ENCODE data around the gene COG2.

COG2 gene

DNA sequence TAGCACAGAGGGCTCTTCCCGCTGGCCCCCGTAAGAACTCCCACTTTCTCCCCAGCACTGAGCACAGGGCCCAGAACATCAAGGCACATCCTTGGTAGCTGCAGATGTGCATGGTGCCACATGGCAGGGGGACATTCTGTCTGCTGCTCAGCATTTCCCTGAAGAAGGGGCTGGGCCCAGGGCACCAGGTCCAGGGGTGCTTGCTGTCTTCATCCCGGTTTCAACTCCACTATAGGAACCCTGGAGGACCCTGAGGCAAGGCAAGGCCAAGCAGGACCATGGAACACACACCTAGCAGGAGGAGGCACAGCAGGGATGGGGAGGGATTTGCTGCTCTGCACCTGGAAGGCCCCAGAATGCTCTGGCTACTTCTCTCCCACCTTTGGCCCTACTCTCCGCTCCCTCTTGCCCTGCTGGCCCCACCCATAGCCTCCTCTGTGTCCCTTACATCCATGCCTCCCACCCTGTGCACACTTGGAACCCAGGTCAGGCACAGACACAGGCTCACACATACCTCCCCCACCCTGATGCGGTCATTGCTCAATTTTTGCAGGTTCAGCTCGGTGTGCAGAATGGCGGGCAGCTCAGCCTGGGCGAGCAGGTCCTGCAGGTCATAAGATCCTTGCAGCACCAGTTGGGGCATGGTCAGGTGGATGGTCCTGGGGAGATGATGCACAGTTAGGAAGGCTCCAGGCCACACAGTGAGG is 61.6 kb downstream of the COG2 start:
- no CpG with 5 or more reads among the region's 8 CpGs for WGBS, 2 donors (ENCODE audit: extremely low coverage in 2 of 2, insufficient read length in 2 of 2, insufficient replicate concordance in 1 of 2)
- DNase-seq (ENCODE audit: low spot score): no peak
- no peak overlapping the region for H2BK15ac ChIP-seq (ENCODE audit: low read length)
- H3K27ac ChIP-seq (replicated peaks; ENCODE audit: low read length): no peak overlapping the region
- H3K27me3 ChIP-seq (ENCODE audit: control insufficient read depth in 3 of 3, insufficient read depth in 3 of 3, low read depth in 1 of 3, low read length in 3 of 3): peaks cover 0 to 27% (median 0%) of the 10 kb centered on the region in 3 experiments
- H2BK5ac ChIP-seq (ENCODE audit: low read length): no peak overlapping the region
- H2AK5ac ChIP-seq (ENCODE audit: low read depth, low read length): peak overlapping the region; percentile 73
- H2BK120ac ChIP-seq (ENCODE audit: low read depth, low read length): no peak overlapping the region
- peaks cover 8 to 10% of the 10 kb centered on the region in 2 donors for H3K4me1 ChIP-seq (ENCODE audit: control insufficient read depth in 2 of 2, insufficient read depth in 1 of 2, low read depth in 1 of 2, low read length in 2 of 2)
- H3K4ac ChIP-seq (ENCODE audit: low read length): no peak overlapping the region
- no peak overlapping the region for H2BK12ac ChIP-seq (ENCODE audit: low read length)
- H3K79me1 ChIP-seq (ENCODE audit: low read depth, low read length): no peaks in the 10 kb centered on the region
- no peaks in the 10 kb centered on the region for H3K36me3 ChIP-seq (replicated peaks in 1 of 2; ENCODE audit: control insufficient read depth in 2 of 2, insufficient read depth in 2 of 2, low read length in 2 of 2)
- H4K8ac ChIP-seq (ENCODE audit: low read depth, low read length): no peak overlapping the region
- H3K4me3 ChIP-seq (ENCODE audit: low read length in 2 of 2): peak overlapping the region in 1 of 2 donors; percentile 42
- no peak overlapping the region for H4K91ac ChIP-seq (ENCODE audit: low read depth, low read length, poor library complexity)
- H3K18ac ChIP-seq (ENCODE audit: low read length): peak overlapping the region; percentile 21
- no peaks in the 10 kb centered on the region for H3K9me3 ChIP-seq (replicated peaks in 1 of 2; ENCODE audit: control insufficient read depth in 2 of 2, insufficient read depth in 1 of 2, low read depth in 1 of 2, low read length in 2 of 2)
- no peak overlapping the region for H2AFZ ChIP-seq (ENCODE audit: low read length)
- H3K9ac ChIP-seq (ENCODE audit: low read depth, low read length, poor library complexity): no peak overlapping the region
- H3K14ac ChIP-seq (ENCODE audit: low read length): peak overlapping the region; percentile 49
- no peak overlapping the region for H3K23ac ChIP-seq (ENCODE audit: low read depth, low read length, poor library complexity)
- H3K4me2 ChIP-seq (ENCODE audit: insufficient read depth, low read length, poor library complexity, severe bottlenecking): no peak overlapping the region

DNA sequence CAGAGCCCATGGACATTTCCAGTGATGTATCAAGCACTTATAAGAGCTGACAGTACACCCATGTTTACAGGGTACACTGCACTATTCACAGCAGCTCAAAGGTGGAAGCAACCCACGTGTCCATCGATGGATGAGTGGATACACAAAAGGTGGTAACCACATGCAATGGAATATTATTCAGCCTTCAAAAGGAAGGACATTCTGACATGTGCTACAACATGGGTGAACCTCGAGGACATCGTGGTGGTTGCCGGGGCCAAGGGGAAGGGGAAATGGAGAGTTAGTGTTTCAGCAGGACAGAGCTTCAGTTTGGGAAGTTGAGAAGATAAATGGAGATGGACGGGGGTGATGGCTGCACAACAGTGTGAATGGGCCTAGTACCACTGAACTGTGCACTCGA is 62.5 kb downstream of the COG2 start:
- WGBS, 2 donors (ENCODE audit: extremely low coverage in 2 of 2, insufficient read length in 2 of 2, insufficient replicate concordance in 1 of 2): no CpG with 5 or more reads among the region's 7 CpGs
- Histone ChIP-seq H3K4ac (ENCODE audit: low read length) (no peak overlapping the region), H3K27ac (replicated peaks; ENCODE audit: low read length) (no peak overlapping the region), H3K36me3 (replicated peaks in 1 of 2; ENCODE audit: control insufficient read depth in 2 of 2, insufficient read depth in 2 of 2, low read length in 2 of 2) (no peaks in the 10 kb centered on the region), H2AFZ (ENCODE audit: low read length) (no peak overlapping the region), H3K4me2 (ENCODE audit: insufficient read depth, low read length, poor library complexity, severe bottlenecking) (no peak overlapping the region), H3K9ac (ENCODE audit: low read depth, low read length, poor library complexity) (no peak overlapping the region), H3K4me1 (ENCODE audit: control insufficient read depth in 2 of 2, insufficient read depth in 1 of 2, low read depth in 1 of 2, low read length in 2 of 2) (peaks cover 8 to 10% of the 10 kb centered on the region in 2 donors), H4K91ac (ENCODE audit: low read depth, low read length, poor library complexity) (no peak overlapping the region), H3K18ac (ENCODE audit: low read length) (no peak overlapping the region), H3K14ac (ENCODE audit: low read length) (no peak overlapping the region), H3K9me3 (replicated peaks in 1 of 2; ENCODE audit: control insufficient read depth in 2 of 2, insufficient read depth in 1 of 2, low read depth in 1 of 2, low read length in 2 of 2) (no peaks in the 10 kb centered on the region), H3K79me1 (ENCODE audit: low read depth, low read length) (no peaks in the 10 kb centered on the region), H2BK120ac (ENCODE audit: low read depth, low read length) (no peak overlapping the region), H2AK5ac (ENCODE audit: low read depth, low read length) (no peak overlapping the region), H4K8ac (ENCODE audit: low read depth, low read length) (no peak overlapping the region), H3K4me3 (ENCODE audit: low read length in 2 of 2) (no peak overlapping the region), H2BK5ac (ENCODE audit: low read length) (no peak overlapping the region), H2BK15ac (ENCODE audit: low read length) (no peak overlapping the region), H3K27me3 (ENCODE audit: control insufficient read depth in 3 of 3, insufficient read depth in 3 of 3, low read depth in 1 of 3, low read length in 3 of 3) (peaks cover 0 to 29% (median 0%) of the 10 kb centered on the region in 3 experiments), H2BK12ac (ENCODE audit: low read length) (no peak overlapping the region), H3K23ac (ENCODE audit: low read depth, low read length, poor library complexity) (no peak overlapping the region)
- no peak for DNase-seq (ENCODE audit: low spot score)

DNA sequence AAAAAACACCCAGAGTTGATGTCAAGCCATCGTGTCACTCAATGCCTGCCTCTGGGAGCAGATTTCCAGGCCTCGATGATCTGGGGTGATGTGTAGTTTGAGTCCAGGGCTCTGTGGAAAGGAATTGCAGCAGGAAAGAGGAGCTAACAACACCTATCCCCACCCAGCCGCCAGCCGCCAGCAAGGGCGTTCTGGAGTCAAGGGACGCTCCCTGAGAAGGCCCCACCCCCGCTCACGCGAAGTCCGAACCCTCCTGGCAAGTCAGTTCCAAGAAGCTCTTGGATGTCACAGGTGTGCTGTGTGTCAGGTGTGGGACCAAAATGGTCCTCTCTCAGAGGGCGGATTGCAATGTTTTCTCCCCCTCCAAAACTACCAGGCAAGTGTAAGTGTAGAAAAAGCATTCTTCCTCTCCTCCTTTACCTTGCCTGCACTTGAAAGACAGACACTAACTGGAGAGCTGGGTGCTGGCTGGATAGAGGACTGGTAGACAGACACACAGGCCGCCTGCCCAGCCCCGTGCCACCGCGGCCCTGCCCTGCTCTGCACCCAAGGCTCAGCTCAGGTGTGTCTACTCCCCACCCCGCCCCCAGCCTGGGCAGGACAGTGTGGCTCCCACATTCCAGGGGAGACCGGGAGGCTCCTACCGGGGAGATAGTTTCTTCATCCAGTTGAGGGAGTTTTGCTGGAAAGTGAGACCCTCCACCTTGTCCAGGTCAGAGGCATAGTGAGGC is 63.2 kb downstream of the COG2 start:
- no peak overlapping the region for H3K9ac ChIP-seq (ENCODE audit: low read depth, low read length, poor library complexity)
- no CpG with 5 or more reads among the region's 18 CpGs for WGBS, 2 donors (ENCODE audit: extremely low coverage in 2 of 2, insufficient read length in 2 of 2, insufficient replicate concordance in 1 of 2)
- H2BK15ac ChIP-seq (ENCODE audit: low read length): no peak overlapping the region
- H3K27me3 ChIP-seq (ENCODE audit: control insufficient read depth in 3 of 3, insufficient read depth in 3 of 3, low read depth in 1 of 3, low read length in 3 of 3): peaks cover 0 to 34% (median 0%) of the 10 kb centered on the region in 3 experiments
- H3K14ac ChIP-seq (ENCODE audit: low read length): no peak overlapping the region
- peaks cover 8 to 10% of the 10 kb centered on the region in 2 donors for H3K4me1 ChIP-seq (ENCODE audit: control insufficient read depth in 2 of 2, insufficient read depth in 1 of 2, low read depth in 1 of 2, low read length in 2 of 2)
- H3K9me3 ChIP-seq (replicated peaks in 1 of 2; ENCODE audit: control insufficient read depth in 2 of 2, insufficient read depth in 1 of 2, low read depth in 1 of 2, low read length in 2 of 2): no peaks in the 10 kb centered on the region
- no peak overlapping the region for H4K8ac ChIP-seq (ENCODE audit: low read depth, low read length)
- no peak overlapping the region for H3K4me3 ChIP-seq (ENCODE audit: low read length in 2 of 2)
- H3K18ac ChIP-seq (ENCODE audit: low read length): peak overlapping the region; percentile 51
- H3K4ac ChIP-seq (ENCODE audit: low read length): no peak overlapping the region
- no peak for DNase-seq (ENCODE audit: low spot score)
- H4K91ac ChIP-seq (ENCODE audit: low read depth, low read length, poor library complexity): no peak overlapping the region
- no peak overlapping the region for H3K4me2 ChIP-seq (ENCODE audit: insufficient read depth, low read length, poor library complexity, severe bottlenecking)
- H3K36me3 ChIP-seq (replicated peaks in 1 of 2; ENCODE audit: control insufficient read depth in 2 of 2, insufficient read depth in 2 of 2, low read length in 2 of 2): no peaks in the 10 kb centered on the region
- no peak overlapping the region for H2AFZ ChIP-seq (ENCODE audit: low read length)
- H2BK120ac ChIP-seq (ENCODE audit: low read depth, low read length): no peak overlapping the region
- H3K27ac ChIP-seq (replicated peaks; ENCODE audit: low read length): no peak overlapping the region
- H2AK5ac ChIP-seq (ENCODE audit: low read depth, low read length): peak overlapping the region; percentile 22
- H3K79me1 ChIP-seq (ENCODE audit: low read depth, low read length): no peaks in the 10 kb centered on the region
- H2BK12ac ChIP-seq (ENCODE audit: low read length): no peak overlapping the region
- no peak overlapping the region for H3K23ac ChIP-seq (ENCODE audit: low read depth, low read length, poor library complexity)
- H2BK5ac ChIP-seq (ENCODE audit: low read length): no peak overlapping the region

DNA sequence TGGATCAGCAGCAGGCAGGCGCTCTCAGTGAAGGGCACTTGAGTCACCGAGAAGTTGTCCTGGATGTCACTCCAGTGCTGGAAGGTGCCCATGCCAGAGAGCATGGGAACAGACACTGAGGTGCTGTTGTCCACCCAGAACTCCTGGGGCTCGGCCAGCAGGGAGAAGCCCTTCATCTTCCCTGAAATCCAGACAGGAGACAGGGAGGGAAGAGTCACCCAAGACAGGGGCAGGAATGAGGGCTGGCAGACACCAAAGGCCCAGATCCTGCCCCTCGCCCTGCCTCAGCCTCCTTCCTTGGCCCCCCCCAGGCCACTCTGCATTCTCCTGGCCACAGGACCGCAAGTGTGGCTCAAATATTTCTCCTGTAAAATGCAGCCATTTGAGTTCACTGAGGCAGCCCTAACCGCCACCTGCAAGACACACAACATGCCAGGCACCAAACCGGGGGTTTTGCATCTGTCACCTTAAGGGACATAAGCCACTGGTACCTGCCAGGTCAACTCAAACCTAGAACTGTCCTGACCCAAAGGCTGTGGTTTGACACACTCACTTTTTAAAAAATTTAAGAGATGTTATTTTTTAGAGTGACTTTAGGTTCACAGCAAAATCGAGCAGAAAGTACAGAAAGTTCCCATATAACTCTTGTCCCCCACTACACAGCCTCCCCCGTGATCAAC is 63.9 kb downstream of the COG2 start:
- Histone ChIP-seq H3K4ac (ENCODE audit: low read length) (no peak overlapping the region), H4K91ac (ENCODE audit: low read depth, low read length, poor library complexity) (no peak overlapping the region), H2AK5ac (ENCODE audit: low read depth, low read length) (no peak overlapping the region), H3K23ac (ENCODE audit: low read depth, low read length, poor library complexity) (peak overlapping the region; percentile 28), H3K14ac (ENCODE audit: low read length) (no peak overlapping the region), H2BK5ac (ENCODE audit: low read length) (no peak overlapping the region), H3K27ac (replicated peaks; ENCODE audit: low read length) (no peak overlapping the region), H3K9ac (ENCODE audit: low read depth, low read length, poor library complexity) (peak overlapping the region; percentile 50), H4K8ac (ENCODE audit: low read depth, low read length) (no peak overlapping the region), H2BK120ac (ENCODE audit: low read depth, low read length) (no peak overlapping the region), H2BK12ac (ENCODE audit: low read length) (no peak overlapping the region), H3K18ac (ENCODE audit: low read length) (no peak overlapping the region), H2AFZ (ENCODE audit: low read length) (no peak overlapping the region), H3K4me2 (ENCODE audit: insufficient read depth, low read length, poor library complexity, severe bottlenecking) (no peak overlapping the region), H3K9me3 (replicated peaks in 1 of 2; ENCODE audit: control insufficient read depth in 2 of 2, insufficient read depth in 1 of 2, low read depth in 1 of 2, low read length in 2 of 2) (no peaks in the 10 kb centered on the region), H3K36me3 (replicated peaks in 1 of 2; ENCODE audit: control insufficient read depth in 2 of 2, insufficient read depth in 2 of 2, low read length in 2 of 2) (no peaks in the 10 kb centered on the region), H3K4me1 (ENCODE audit: control insufficient read depth in 2 of 2, insufficient read depth in 1 of 2, low read depth in 1 of 2, low read length in 2 of 2) (peaks cover 8 to 10% of the 10 kb centered on the region in 2 donors), H3K4me3 (ENCODE audit: low read length in 2 of 2) (no peak overlapping the region), H3K79me1 (ENCODE audit: low read depth, low read length) (no peaks in the 10 kb centered on the region), H2BK15ac (ENCODE audit: low read length) (no peak overlapping the region), H3K27me3 (ENCODE audit: control insufficient read depth in 3 of 3, insufficient read depth in 3 of 3, low read depth in 1 of 3, low read length in 3 of 3) (peaks cover 0 to 34% (median 0%) of the 10 kb centered on the region in 3 experiments)
- no CpG with 5 or more reads among the region's 9 CpGs for WGBS, 2 donors (ENCODE audit: extremely low coverage in 2 of 2, insufficient read length in 2 of 2, insufficient replicate concordance in 1 of 2)
- no peak for DNase-seq (ENCODE audit: low spot score)

All from neuronal stem cell (in vitro differentiated cells).